ENCODE results near the gene WIPF2.

Gene WIPF2

DNA sequence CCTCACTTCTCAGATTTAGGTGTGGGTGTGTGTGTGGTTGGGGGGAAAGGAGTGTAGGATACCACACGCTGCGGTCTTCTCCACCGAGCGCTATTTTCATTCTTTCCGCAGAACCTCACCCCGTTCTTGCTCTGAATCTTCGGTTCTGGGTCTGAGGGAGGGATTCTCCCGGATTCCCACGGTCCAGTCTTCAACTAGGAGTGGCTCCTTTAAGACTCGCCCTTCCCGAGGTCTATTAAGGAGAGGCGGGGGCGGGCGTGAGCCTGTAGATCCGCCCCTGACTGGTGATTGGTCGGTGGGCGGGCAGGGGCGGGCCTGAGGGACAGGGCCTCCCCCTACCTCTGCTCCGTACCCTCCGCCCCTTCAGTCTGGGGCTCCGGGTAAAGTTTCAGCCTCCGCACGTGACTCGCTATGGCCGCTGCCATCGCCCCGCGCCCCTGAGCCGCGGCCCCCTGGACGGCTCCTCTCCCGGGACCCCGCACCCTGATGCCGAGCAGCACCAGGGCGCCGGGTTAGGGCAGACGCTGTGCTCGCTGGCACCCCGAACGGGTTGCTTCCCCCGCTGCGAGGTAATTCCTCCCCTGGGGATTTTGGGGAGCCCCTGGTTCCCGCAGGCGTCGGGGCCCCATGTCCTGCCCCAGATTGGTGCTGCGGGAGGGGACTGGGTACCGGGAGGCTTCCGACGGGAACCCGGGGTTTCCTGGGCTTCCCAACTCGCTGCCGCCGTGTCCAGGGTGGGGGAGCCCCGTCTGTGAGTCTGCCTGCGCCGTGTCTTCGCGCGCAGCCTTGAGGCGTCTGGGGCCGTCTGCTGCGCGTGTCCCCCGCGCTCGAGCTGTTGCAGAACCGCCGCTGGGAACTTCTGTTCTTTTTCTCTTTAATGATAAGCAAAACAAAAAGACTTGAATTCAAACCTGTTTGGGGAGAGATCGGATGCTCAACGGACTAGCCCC lies 99.1 kb downstream of the WIPF2 start:
- H3K27ac ChIP-seq, result peak overlapping the region; percentile 93
- peak overlapping the region; percentile 56; the same call in 1 of the 2 replicates for H2AFZ ChIP-seq (ENCODE audit: low read depth)
- H3K79me2 ChIP-seq (ENCODE audit: insufficient read depth, low read depth), result peaks cover 59% of the 10 kb centered on the region

DNA sequence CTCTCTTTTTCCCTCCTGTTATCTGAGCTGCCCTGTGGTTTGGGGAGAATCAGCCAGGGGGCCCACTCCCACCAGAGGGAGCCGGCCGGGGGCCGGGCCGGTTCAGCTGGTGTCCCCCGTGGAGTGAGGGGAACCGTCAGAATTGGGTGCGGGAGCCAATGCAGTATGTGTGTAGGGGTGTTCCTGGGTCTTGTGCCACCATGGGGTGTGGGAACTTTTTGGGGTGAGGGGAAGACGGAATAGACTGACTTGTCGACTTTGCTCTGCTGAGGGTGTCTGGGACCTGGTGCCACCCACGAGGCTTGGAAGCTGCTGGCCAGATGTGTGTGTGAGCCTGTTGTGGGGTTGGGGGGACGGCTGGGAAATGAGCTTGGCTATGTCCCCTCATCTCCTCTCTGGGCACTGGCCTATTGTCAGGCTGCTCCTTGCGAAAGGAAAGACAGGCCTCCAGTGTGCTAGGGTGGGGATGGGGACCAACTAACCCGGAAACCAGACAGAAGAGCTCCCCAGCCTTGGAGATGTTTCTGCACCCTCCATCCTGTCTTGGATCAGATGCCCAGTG lies 99.8 kb downstream of the WIPF2 start:
- Histone ChIP-seq H3K27me3 (ENCODE audit: insufficient read depth, low read depth) (no peaks in the 10 kb centered on the region), H3K79me2 (ENCODE audit: insufficient read depth, low read depth) (peaks cover 66% of the 10 kb centered on the region), H3K4me3 (IDR thresholded peaks at IDR 0.05; ENCODE audit: insufficient read depth, low read depth, low read length) (no peak overlapping the region), H3K27ac (peak overlapping the region; percentile 93), H4K20me1 (ENCODE audit: insufficient read depth) (no peaks in the 10 kb centered on the region), H3K4me2 (peak overlapping the region; percentile 86), H3K9ac (peak overlapping the region; percentile 83), H3K4me1 (ENCODE audit: low read depth, poor library complexity, severe bottlenecking) (peaks cover 68% of the 10 kb centered on the region), H2AFZ (ENCODE audit: low read depth) (no peak overlapping the region), H3K36me3 (ENCODE audit: insufficient read depth) (no peaks in the 10 kb centered on the region)
- no peak for TF ChIP-seq CTCF (conservative IDR thresholded peaks at IDR 0.05; ENCODE audit: low read depth, low read length)

More for the DNA sequence above, 99.1 kb downstream of the WIPF2 start:
- TF ChIP-seq CTCF (conservative IDR thresholded peaks at IDR 0.05; ENCODE audit: low read depth, low read length), result 0 out of 2 replicates have a peak, but pooled peaks have one; percentile 1
- H3K4me1 ChIP-seq (ENCODE audit: low read depth, poor library complexity, severe bottlenecking), result peaks cover 68% of the 10 kb centered on the region
- peak overlapping the region; percentile 83 for H3K9ac ChIP-seq
- H3K36me3 ChIP-seq (ENCODE audit: insufficient read depth), result no peaks in the 10 kb centered on the region
- peak overlapping the region; percentile 86 for H3K4me2 ChIP-seq
- H4K20me1 ChIP-seq (ENCODE audit: insufficient read depth), result no peaks in the 10 kb centered on the region
- H3K4me3 ChIP-seq (IDR thresholded peaks at IDR 0.05; ENCODE audit: insufficient read depth, low read depth, low read length), result no peak overlapping the region
- H3K27me3 ChIP-seq (ENCODE audit: insufficient read depth, low read depth), result no peaks in the 10 kb centered on the region

GRCh38 chr17:40319651-40320540 lies 100.8 kb downstream of the WIPF2 start:
- Histone ChIP-seq H3K27ac (peak overlapping the region; percentile 93), H4K20me1 (ENCODE audit: insufficient read depth) (no peaks in the 10 kb centered on the region), H3K79me2 (ENCODE audit: insufficient read depth, low read depth) (peaks cover 76% of the 10 kb centered on the region), H3K4me3 (IDR thresholded peaks at IDR 0.05; ENCODE audit: insufficient read depth, low read depth, low read length) (peak overlapping the region; percentile 4), H3K27me3 (ENCODE audit: insufficient read depth, low read depth) (no peaks in the 10 kb centered on the region), H2AFZ (ENCODE audit: low read depth) (no peak overlapping the region), H3K9ac (peak overlapping the region; percentile 83), H3K4me1 (ENCODE audit: low read depth, poor library complexity, severe bottlenecking) (peaks cover 68% of the 10 kb centered on the region), H3K4me2 (peak overlapping the region; percentile 86), H3K36me3 (ENCODE audit: insufficient read depth) (no peaks in the 10 kb centered on the region)
- TF ChIP-seq CTCF (conservative IDR thresholded peaks at IDR 0.05; ENCODE audit: low read depth, low read length), result no peak
